Retinal pigment epithelial cell (primary cell): Measurements from ENCODE around the gene SGF29.
"Not testable (repeated sequence)": the region's sequence is repeated elsewhere in the genome, so short reads cannot be mapped to it uniquely, and the experiment has no call there.

ENCODE experiments used
- DNase-seq: peaks from one replicate; pipeline ENCODE4 v3.0.0-alpha.2; 2010; ENCODE audit warnings: low read depth
- H3K4me3 ChIP-seq: 2 replicates; pipeline ENCODE4 v1.5.1; 2011; ENCODE audit warnings: mild to moderate bottlenecking, low read length, control low read depth, moderate library complexity
- TF ChIP-seq, protein P1 (sequence below): conservative IDR thresholded peaks from 2 replicates; pipeline ENCODE4 v1.5.1; 2011; ENCODE audit warnings: low read depth, low read length, control low read depth, inconsistent platforms

SGF29 gene

DNA sequence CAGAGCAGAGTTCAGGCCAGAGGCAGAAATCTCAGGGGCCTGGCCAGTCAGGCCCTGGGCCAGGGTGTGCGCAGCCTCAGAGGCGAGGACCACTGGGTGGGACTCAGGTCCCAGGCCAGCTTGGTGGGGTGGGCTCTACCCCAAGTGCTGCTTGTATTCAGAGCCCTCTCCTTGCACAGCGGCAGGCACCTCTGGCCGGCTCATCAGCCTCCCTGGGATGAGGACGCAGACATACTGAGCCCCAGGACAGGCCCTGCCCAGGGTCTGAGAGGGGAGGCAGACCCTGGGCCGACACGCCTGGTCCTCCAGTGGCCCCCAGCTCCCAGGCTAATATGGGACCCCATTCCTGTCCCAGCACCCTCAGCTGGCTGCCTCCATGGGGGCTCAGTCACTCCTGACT lies 39.5 kb upstream of the SGF29 start:
- TF ChIP-seq, protein P1, sequence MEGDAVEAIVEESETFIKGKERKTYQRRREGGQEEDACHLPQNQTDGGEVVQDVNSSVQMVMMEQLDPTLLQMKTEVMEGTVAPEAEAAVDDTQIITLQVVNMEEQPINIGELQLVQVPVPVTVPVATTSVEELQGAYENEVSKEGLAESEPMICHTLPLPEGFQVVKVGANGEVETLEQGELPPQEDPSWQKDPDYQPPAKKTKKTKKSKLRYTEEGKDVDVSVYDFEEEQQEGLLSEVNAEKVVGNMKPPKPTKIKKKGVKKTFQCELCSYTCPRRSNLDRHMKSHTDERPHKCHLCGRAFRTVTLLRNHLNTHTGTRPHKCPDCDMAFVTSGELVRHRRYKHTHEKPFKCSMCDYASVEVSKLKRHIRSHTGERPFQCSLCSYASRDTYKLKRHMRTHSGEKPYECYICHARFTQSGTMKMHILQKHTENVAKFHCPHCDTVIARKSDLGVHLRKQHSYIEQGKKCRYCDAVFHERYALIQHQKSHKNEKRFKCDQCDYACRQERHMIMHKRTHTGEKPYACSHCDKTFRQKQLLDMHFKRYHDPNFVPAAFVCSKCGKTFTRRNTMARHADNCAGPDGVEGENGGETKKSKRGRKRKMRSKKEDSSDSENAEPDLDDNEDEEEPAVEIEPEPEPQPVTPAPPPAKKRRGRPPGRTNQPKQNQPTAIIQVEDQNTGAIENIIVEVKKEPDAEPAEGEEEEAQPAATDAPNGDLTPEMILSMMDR: no peak

DNA sequence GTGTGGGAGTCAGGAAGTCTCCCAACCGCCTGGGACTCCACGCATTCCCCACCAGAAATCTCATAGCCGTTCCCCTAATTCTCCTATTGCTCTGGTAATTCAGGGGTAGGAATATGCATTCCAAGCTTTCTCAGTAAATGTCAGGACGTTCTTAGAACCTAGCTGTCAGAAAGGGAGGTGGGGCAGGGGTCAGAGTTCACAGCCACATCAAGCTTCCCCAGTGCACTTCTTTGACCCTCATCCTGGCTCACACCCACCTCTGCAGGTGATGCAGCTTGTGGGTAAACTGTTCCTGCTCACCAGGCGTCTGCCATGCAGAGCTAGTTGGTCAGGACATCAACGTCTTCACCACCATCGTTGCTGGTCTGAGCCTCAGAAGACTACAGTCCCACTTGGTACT lies 33.0 kb upstream of the SGF29 start:
- no peak overlapping the region for H3K4me3 ChIP-seq
- TF ChIP-seq, protein P1: no peak
- no peak for DNase-seq

More for the DNA sequence above, 39.5 kb upstream of the SGF29 start:
- DNase-seq: no peak
- no peak overlapping the region for H3K4me3 ChIP-seq

DNA sequence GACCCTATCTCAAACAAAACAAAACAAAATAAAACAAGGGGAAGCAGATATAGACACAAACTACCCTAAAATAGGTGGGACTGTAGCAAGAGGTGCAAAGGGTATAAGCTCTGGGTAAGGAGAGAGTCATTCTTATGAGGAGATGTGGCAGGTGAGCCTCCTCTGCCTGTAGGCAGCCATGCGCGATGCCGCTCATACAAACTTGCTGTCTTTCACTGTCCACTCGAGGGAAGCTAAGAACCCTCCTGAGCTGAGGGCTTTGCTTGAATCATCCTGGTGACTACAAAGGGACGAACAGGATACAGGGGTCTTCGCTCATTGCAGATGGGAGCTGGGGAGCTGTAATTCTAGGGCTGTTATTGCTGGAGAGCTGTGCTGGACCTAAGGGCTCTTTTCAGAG lies 32.3 kb upstream of the SGF29 start:
- TF ChIP-seq, protein P1: no peak
- no peak overlapping the region for H3K4me3 ChIP-seq
- no peak for DNase-seq

DNA sequence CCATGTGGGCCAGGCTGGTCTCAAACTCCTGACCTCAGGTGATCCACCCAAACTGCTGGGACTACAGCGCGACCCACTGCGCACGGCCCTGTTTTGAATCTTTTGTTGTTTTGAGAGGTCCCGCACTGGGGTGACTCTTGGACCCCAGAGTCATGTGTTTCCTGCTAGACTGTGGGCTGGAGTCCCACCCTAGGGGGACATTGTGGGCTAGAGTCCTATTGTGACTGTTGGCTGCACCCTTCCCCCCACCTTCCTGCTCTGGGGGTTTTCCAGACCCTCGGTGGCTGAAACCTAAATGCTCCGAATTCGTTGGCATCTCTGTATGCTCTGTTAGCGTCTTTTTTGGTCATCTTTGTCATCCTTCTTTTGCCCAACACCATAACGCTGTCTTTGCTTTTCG lies 30.9 kb upstream of the SGF29 start:
- H3K4me3 ChIP-seq: no peak overlapping the region
- TF ChIP-seq, protein P1: no peak
- no peak for DNase-seq

DNA sequence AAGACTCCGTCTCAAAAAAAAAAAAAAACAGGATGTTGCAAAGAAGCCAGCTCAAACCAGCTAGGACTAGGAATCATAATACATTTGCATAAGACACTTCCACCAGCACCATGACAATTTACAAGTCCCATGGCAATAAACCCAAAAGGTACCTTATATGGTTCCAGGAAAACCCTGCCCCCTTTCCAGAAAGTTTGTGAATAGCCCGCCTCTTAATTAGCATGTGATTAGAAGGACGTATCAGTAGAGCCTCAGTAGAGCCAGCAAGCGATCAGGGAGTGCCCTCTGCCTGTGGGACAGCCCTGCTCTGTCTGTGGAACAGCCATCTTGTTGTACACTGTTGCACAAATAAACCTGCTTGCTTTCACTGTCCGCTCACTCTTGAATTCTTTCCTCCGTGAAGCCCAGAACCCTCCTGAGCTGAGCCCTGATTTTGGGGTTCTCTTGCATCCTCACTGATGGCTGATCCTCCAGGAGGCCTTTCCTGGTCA lies 29.0 kb upstream of the SGF29 start:
- TF ChIP-seq, protein P1: no peak
- H3K4me3 ChIP-seq: no peak overlapping the region
- no peak for DNase-seq

DNA sequence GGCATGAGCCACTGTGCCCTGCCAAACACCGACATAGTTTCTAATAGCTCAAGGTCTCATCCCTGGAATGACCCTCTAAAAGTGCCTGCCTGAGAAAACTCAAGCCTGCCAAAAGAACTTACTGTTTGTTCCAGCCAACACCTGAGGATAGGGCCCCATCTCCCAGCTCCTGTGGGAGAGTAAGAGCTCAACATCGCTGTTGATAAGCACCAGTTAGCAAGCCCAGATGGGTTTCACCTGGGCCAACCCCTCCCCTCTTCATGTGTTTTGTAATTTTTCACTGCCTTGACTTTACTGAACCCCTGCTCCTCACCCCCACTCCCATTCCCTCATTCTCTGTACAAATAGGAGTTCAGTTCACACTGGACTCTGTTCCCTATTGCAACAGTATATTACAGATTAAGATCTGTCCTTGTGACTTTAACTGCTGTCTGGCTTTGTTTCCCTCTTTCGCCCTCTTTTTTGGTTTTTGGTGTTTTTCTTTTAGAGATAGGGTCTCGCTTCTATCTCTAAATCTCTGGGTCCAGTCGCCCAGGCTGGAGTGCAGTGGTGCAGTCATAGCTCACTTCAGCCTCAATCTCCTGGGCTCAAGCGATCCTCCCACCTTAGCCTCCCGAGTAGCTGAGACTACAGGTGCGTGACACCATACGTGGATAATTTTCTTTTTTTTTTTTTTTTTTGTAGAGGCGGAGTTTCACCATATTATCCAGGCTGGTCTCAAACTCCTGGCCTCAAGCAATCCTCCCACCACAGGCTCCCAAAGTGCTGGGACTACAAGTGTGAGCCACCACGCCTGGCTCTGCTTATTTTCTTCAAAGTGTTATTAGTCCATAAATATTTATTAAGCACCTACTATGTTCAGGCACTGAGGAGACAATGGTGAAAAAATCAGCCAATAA lies 27.3 kb upstream of the SGF29 start:
- TF ChIP-seq, protein P1: no peak

DNA sequence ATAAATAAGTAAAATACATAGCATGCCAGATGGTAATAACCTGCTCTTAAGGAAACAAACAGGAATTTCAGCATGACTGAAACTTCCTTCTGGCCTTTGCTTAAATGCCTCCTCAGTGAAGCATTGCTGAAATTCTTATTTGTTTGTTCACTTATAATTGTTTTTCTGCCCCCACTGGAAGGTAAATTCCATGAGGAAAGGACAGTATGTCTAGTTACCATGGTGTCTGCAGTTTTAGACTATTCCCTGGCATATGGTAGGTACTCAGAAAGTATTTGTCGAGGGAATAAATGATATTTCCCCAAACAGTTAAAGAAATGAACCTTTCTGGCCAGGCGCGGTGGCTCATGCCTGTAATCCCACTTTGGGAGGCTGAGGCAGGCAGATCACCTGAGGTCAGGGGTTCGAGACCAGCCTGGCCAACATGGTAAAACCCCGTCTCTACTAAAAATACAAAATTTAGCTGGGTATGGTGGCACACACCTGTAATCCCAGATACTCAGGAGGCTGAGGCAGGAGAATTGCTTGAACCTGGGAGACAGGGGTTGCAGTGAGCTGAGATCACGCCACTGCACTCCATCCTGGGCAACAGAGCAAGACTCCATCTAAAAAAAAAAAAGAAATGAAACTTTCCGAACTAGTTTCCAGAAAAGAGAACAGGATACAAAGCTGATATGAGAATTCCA lies 26.5 kb upstream of the SGF29 start:
- H3K4me3 ChIP-seq, DNase-seq: not testable (repeated sequence)

More for the DNA sequence above, 27.3 kb upstream of the SGF29 start:
- no peak overlapping the region for H3K4me3 ChIP-seq
- no peak for DNase-seq
